ENCODE data around the gene FSD2. TPM values are rescaled to one million over a fixed set of nuclear protein-coding genes. Genes with fewer than 3 reads are reported as not detected.

Gene FSD2
- total and polyA plus RNA-seq, 2 of the 8 experiments (the other 6 are each of a cell fraction or from before 2014, with no cell fraction given) = 0.02 TPM; not detected in 1

DNA sequence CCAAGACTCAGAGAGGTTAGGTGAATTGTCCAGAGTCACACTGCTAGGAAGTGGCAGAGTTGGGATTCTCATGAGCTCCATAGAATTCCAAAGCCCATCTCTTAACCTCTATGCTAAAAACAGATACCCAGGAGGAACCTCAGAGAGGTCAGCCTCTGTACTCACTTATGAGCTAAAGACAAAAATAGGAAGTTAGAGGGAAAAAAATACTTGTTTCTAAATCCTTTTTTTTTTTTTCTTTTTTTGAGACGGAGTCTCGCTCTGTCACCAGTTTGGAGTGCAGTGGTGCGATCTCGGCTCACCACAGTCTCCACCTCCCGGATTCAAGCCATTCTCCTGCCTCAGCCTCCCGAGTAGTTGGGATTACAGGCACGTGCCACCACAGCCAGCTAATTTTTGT, 31.4 kb downstream of the FSD2 start:
- Histone ChIP-seq H4K8ac (ENCODE audit: extremely low read depth, insufficient read depth, low read length) (no peak overlapping the region), H2BK20ac (ENCODE audit: low read length) (no peak overlapping the region), H3K4me1 (replicated peaks in 1 of 4; ENCODE audit: control insufficient read depth in 3 of 4, insufficient read depth in 4 of 4, low read length in 3 of 4) (no peaks in the 10 kb centered on the region), H3K27ac (ENCODE audit: low read depth, low read length) (no peak overlapping the region), H3K4me2 (ENCODE audit: insufficient read depth in 1 of 2, low read depth in 2 of 2, low read length in 2 of 2) (no peak overlapping the region), H3K23ac (ENCODE audit: insufficient read length) (no peak overlapping the region), H3K79me2 (ENCODE audit: control insufficient read depth in 1 of 2, insufficient read depth in 2 of 2, low read length in 2 of 2) (no peaks in the 10 kb centered on the region), H2AK5ac (ENCODE audit: low read depth, low read length) (no peak overlapping the region), H4K20me1 (replicated peaks in 1 of 2; ENCODE audit: control insufficient read depth in 1 of 2, insufficient read depth in 2 of 2, low read length in 2 of 2) (peaks cover 0 to 2% of the 10 kb centered on the region in 2 experiments), H4K5ac (ENCODE audit: insufficient read length, low read depth, low read length) (no peak overlapping the region), H4K91ac (replicated peaks; ENCODE audit: insufficient read length, low read length) (no peak overlapping the region), H2AFZ (ENCODE audit: low read length) (no peak overlapping the region), H3K27me3 (replicated peaks in 1 of 4; ENCODE audit: control insufficient read depth in 3 of 4, extremely low read depth in 1 of 4, insufficient read depth in 3 of 4, low read length in 3 of 4) (no peaks in the 10 kb centered on the region), H3K9me3 (ENCODE audit: insufficient read depth in 2 of 2, low read depth in 1 of 2, low read length in 1 of 2) (no peaks in the 10 kb centered on the region), H2BK12ac (ENCODE audit: low read depth, low read length) (no peak overlapping the region), H2BK120ac (replicated peaks; ENCODE audit: low read depth, low read length) (no peak overlapping the region), H3K23me2 (ENCODE audit: low read depth, low read length) (0 out of 2 replicates have a peak, but pooled peaks cover 2% of the 10 kb centered on the region), H3K4ac (replicated peaks; ENCODE audit: insufficient read length, low read depth, low read length) (no peak overlapping the region), H3K4me3 (ENCODE audit: extremely low read depth in 1 of 4, insufficient read depth in 2 of 4, low read depth in 3 of 4, low read length in 4 of 4) (no peak overlapping the region), H3K18ac (ENCODE audit: extremely low read depth, low read length) (no peak overlapping the region), H2BK5ac (ENCODE audit: low read depth, low read length) (no peak overlapping the region), H3K56ac (replicated peaks; ENCODE audit: insufficient read length, low read depth, low read length) (no peak overlapping the region), H3K9ac (replicated peaks in 1 of 4; ENCODE audit: extremely low read depth in 1 of 4, low read depth in 3 of 4, low read length in 3 of 4) (no peak overlapping the region), H3K79me1 (ENCODE audit: low read depth, low read length) (no peaks in the 10 kb centered on the region), H2BK15ac (ENCODE audit: low read length) (no peak overlapping the region), H3K36me3 (ENCODE audit: control insufficient read depth in 2 of 4, insufficient read depth in 4 of 4, low read length in 3 of 4) (no peaks in the 10 kb centered on the region), H3K14ac (ENCODE audit: insufficient read length) (no peak overlapping the region)
- ChIA-PET POLR2A (ENCODE audit: partially characterized antibody) (interaction anchor here (0.6 to 0.7 kb wide), 2 partner anchors 10 kb away, joined by 4 to 5 read pairs; no protein-coding TSS in a partner anchor), CTCF (ENCODE audit: partially characterized antibody) (interaction anchor here (1.2 kb wide), 1 partner anchor 243 kb away, joined by 3 read pairs; no protein-coding TSS in a partner anchor)
- 88% methylated on average over 3 of the region's 7 CpGs; no CpG with 5 or more reads in 1 of the 2 experiments for WGBS, 2 experiments (ENCODE audit: extremely low coverage in 1 of 2, insufficient coverage in 1 of 2, insufficient read length in 1 of 2, insufficient replicate concordance in 2 of 2, low coverage in 1 of 2, low lambda C conversion rate in 2 of 2, missing lambda C conversion rate in 1 of 2)
- FAIRE-seq (no peak), DNase-seq (ENCODE audit: low read depth in 1 of 2, low spot score in 2 of 2) (no peak)
- TF ChIP-seq EP300 (IDR thresholded peaks at IDR 0.05; ENCODE audit: borderline replicate concordance in 1 of 2, low read depth in 2 of 2, low read length in 2 of 2) (no peak), SP4 (IDR thresholded peaks at IDR 0.05; ENCODE audit: low read length) (no peak), CHD1 (IDR thresholded peaks at IDR 0.05; ENCODE audit: low read depth, low read length) (no peak), HDAC2 (IDR thresholded peaks at IDR 0.05; ENCODE audit: borderline replicate concordance in 1 of 2, low read depth in 2 of 2, low read length in 2 of 2) (no peak), SP1 (IDR thresholded peaks at IDR 0.05; ENCODE audit: low read depth, low read length) (no peak), RBBP5 (IDR thresholded peaks at IDR 0.05; ENCODE audit: borderline replicate concordance, low read depth, low read length) (no peak), EZH2 (IDR thresholded peaks at IDR 0.05; ENCODE audit: low read depth, low read length, severe bottlenecking) (no peak), TEAD4 (IDR thresholded peaks at IDR 0.05; ENCODE audit: low read depth, low read length) (no peak)
